ENCODE results near the gene DIS3L2. TPM values are rescaled to one million over a fixed set of nuclear protein-coding genes. Genes with fewer than 3 reads are reported as not detected.
"Not testable (repeated sequence)": the region's sequence is repeated elsewhere in the genome, so short reads cannot be mapped to it uniquely, and the experiment has no call there.

DIS3L2 gene
- total RNA-seq, 1 donor from 2014 or later: 34.3 TPM

- Mint-ChIP-seq H3K36me3 (ENCODE audit: unreplicated experiment) (peaks cover 20% of the 10 kb centered on the region), H3K27me3 (ENCODE audit: unreplicated experiment) (no peaks in the 10 kb centered on the region), H3K27ac (ENCODE audit: unreplicated experiment) (no peak overlapping the region), H3K4me3 (ENCODE audit: unreplicated experiment) (no peak overlapping the region), H3K9me3 (ENCODE audit: unreplicated experiment) (peaks cover 18% of the 10 kb centered on the region), H3K4me1 (ENCODE audit: unreplicated experiment) (peaks cover 2% of the 10 kb centered on the region)
- TF ChIP-seq, protein P1, sequence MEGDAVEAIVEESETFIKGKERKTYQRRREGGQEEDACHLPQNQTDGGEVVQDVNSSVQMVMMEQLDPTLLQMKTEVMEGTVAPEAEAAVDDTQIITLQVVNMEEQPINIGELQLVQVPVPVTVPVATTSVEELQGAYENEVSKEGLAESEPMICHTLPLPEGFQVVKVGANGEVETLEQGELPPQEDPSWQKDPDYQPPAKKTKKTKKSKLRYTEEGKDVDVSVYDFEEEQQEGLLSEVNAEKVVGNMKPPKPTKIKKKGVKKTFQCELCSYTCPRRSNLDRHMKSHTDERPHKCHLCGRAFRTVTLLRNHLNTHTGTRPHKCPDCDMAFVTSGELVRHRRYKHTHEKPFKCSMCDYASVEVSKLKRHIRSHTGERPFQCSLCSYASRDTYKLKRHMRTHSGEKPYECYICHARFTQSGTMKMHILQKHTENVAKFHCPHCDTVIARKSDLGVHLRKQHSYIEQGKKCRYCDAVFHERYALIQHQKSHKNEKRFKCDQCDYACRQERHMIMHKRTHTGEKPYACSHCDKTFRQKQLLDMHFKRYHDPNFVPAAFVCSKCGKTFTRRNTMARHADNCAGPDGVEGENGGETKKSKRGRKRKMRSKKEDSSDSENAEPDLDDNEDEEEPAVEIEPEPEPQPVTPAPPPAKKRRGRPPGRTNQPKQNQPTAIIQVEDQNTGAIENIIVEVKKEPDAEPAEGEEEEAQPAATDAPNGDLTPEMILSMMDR (IDR thresholded peaks at IDR 0.05): no peak
- DNase-seq (ENCODE audit: extremely low spot score, unreplicated experiment): no peak
These were observed 348.6 kb downstream of the DIS3L2 start for GRCh38 chr2:232310121-232310520.

DNA sequence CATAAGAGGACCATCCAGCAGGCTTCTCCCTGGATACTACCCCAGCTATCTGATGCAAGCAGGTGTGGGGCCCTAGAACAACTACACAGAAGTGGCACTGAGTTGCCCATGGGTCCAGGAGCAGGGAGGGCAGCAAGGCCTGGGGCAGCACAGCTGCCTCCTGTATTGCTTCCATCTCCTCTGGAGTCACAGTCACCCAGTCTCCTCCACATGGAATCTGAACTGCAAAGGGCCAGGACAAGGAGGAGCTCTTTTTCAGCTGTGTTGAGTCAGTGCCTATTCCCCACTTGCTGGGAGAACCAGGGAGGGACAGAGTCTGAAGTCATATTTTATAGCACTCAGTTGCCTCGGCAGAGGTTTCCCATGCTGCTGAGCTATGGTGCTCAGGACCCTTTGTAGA lies 349.2 kb downstream of the DIS3L2 start:
- Mint-ChIP-seq H3K4me3 (ENCODE audit: unreplicated experiment) (no peak overlapping the region), H3K4me1 (ENCODE audit: unreplicated experiment) (peaks cover 7% of the 10 kb centered on the region)
- TF ChIP-seq, protein P1 (IDR thresholded peaks at IDR 0.05): no peak

DNA sequence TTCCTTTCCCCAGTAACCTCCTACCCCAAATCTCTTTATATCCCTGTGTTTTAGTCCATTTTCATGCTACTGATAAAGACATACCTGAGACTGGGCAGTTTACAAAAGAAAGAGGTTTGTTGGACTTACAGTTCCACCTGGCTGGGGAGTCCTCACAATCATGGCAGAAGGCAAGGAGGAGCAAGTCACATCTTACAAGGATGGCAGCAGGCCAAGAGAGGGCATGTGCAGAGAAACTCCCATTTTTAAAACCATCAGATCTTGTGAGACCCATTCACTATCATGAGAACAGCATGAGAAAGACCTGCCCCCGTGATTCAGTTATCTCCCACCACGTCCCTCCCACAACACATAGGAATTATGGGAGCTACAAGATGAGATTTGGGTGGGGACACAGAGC lies 352.1 kb downstream of the DIS3L2 start:
- not testable (repeated sequence) for H3K4me3 Mint-ChIP-seq (ENCODE audit: unreplicated experiment); H3K27me3 Mint-ChIP-seq (ENCODE audit: unreplicated experiment); DNase-seq (ENCODE audit: extremely low spot score, unreplicated experiment); H3K27ac Mint-ChIP-seq (ENCODE audit: unreplicated experiment)
- Mint-ChIP-seq H3K9me3 (ENCODE audit: unreplicated experiment) (peaks cover 18% of the 10 kb centered on the region), H3K4me1 (ENCODE audit: unreplicated experiment) (peaks cover 10% of the 10 kb centered on the region), H3K36me3 (ENCODE audit: unreplicated experiment) (peaks cover 17% of the 10 kb centered on the region)

More for the DNA sequence above, 349.2 kb downstream of the DIS3L2 start:
- no peak overlapping the region for H3K27ac Mint-ChIP-seq (ENCODE audit: unreplicated experiment)
- no peak for DNase-seq (ENCODE audit: extremely low spot score, unreplicated experiment)
- H3K36me3 Mint-ChIP-seq (ENCODE audit: unreplicated experiment): peaks cover 17% of the 10 kb centered on the region
- no peaks in the 10 kb centered on the region for H3K27me3 Mint-ChIP-seq (ENCODE audit: unreplicated experiment)
- H3K9me3 Mint-ChIP-seq (ENCODE audit: unreplicated experiment): peaks cover 18% of the 10 kb centered on the region

DNA sequence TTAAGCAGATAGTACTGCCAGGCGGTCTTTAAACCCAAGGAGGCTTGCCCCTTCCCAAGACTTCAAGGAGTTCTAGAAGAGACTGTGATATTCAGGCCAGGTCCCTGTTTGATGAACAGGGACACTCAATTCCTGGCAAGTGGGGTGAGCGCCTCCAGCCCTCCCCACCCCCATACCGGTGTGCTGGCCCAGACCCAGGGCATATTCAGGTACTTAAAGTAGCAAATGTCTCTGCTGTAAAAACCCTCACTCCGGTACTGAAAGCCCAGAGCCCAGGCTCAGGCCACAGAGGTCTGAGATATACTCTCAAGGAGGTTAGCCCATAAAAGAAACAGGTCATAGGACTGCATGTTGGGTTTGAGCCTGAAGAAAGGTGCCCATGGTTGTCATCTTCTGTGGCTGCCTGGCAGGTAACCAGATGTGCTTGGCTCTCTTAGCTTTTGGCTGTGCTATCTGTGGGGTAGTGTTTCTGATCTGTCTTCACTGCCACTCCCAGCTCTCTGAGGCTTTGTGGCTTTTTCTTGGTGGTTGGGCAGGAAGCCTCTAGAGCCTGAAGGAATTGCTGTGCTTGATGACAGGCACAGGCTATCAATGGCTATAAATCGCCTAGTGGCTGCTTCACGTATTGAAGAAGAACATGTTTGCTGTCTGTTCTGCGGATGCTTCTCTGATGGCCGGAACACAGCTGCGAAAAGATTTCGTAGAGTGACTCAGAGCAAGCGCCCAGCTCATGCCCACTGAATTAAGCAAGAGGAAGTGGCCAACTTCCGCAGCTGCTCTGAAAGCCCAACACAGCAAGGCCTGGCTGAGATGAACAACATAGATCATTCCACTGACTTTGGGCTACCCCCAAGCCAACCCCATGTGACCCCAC lies 353.8 kb downstream of the DIS3L2 start:
- peak overlapping the region; percentile 56 for H3K27ac Mint-ChIP-seq (ENCODE audit: unreplicated experiment)
- no peak overlapping the region for H3K4me3 Mint-ChIP-seq (ENCODE audit: unreplicated experiment)
- TF ChIP-seq, protein P1 (IDR thresholded peaks at IDR 0.05): peak; percentile 13

DNA sequence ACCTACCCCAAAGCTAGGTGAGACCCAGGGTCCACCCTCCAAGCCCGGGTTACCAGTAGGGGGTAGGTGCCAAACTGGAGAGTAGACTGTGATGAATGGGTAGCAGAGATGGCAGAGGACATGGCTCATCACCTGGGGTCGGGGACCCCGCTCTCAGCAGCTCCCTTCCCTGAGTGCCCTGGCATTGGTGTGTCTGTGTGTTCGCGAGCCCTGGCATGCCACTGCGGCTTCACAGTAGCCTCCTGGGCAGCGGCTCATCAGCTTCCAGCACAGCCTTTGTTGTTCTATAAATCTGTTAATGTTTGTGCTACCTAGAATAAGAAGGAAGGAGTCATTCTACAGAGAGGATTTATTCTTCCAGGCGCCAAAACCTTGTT lies 354.4 kb downstream of the DIS3L2 start:
- no peaks in the 10 kb centered on the region for H3K27me3 Mint-ChIP-seq (ENCODE audit: unreplicated experiment)
- TF ChIP-seq, protein P1 (IDR thresholded peaks at IDR 0.05): no peak
- H3K27ac Mint-ChIP-seq (ENCODE audit: unreplicated experiment): peak overlapping the region; percentile 56
- H3K9me3 Mint-ChIP-seq (ENCODE audit: unreplicated experiment): peaks cover 18% of the 10 kb centered on the region
- H3K4me3 Mint-ChIP-seq (ENCODE audit: unreplicated experiment): no peak overlapping the region
- DNase-seq (ENCODE audit: extremely low spot score, unreplicated experiment): no peak
- peaks cover 17% of the 10 kb centered on the region for H3K36me3 Mint-ChIP-seq (ENCODE audit: unreplicated experiment)
- H3K4me1 Mint-ChIP-seq (ENCODE audit: unreplicated experiment): peaks cover 16% of the 10 kb centered on the region

More for the DNA sequence above, 353.8 kb downstream of the DIS3L2 start:
- Mint-ChIP-seq H3K27me3 (ENCODE audit: unreplicated experiment) (no peaks in the 10 kb centered on the region), H3K4me1 (ENCODE audit: unreplicated experiment) (peaks cover 15% of the 10 kb centered on the region), H3K36me3 (ENCODE audit: unreplicated experiment) (peaks cover 17% of the 10 kb centered on the region), H3K9me3 (ENCODE audit: unreplicated experiment) (peaks cover 18% of the 10 kb centered on the region)
- no peak for DNase-seq (ENCODE audit: extremely low spot score, unreplicated experiment)
